Colonic mucosa (tissue), 4 donors: Measurements from ENCODE around the gene UBTD1. TPM values are rescaled to one million over a fixed set of nuclear protein-coding genes. Genes with fewer than 3 reads are reported as not detected.
"Not testable (repeated sequence)": the region's sequence is repeated elsewhere in the genome, so short reads cannot be mapped to it uniquely, and the experiment has no call there.

ENCODE experiments used
- DNase-seq: peaks from one replicate; pipeline ENCODE4 v3.0.0-alpha.2; 2020
- H3K27ac ChIP-seq: fragments of 200-600 bp; one replicate; pipeline ENCODE4 v1.8.0; 2021
- H3K27me3 ChIP-seq: fragments of 200-600 bp; one replicate; pipeline ENCODE4 v1.8.0; 2021
- H3K36me3 ChIP-seq: fragments of 200-600 bp; one replicate; pipeline ENCODE4 v1.8.0; 2021
- H3K4me1 ChIP-seq: fragments of 200-600 bp; one replicate; pipeline ENCODE4 v1.8.0; 2021; ENCODE audit warnings: mild to moderate bottlenecking
- H3K4me3 ChIP-seq: fragments of 200-600 bp; one replicate; pipeline ENCODE4 v1.8.0; 2021
- H3K9ac ChIP-seq, 2 donors: one replicate each; pipeline ENCODE4 v1.7.0; 2013; ENCODE audit warnings: control low read depth in 2 of 2, low read depth in 2 of 2, low read length in 2 of 2
- H3K9me3 ChIP-seq: fragments of 200-600 bp; one replicate; pipeline ENCODE4 v1.8.0; 2021
- CTCF ChIP-seq: fragments of 200-600 bp; IDR thresholded peaks from one replicate; pipeline ENCODE4 v1.8.0; 2022; ENCODE audit warnings: antibody characterized with exemption, mild to moderate bottlenecking
- intact Hi-C: fragments of 100-400 bp; cut with DNase I; formaldehyde crosslinking; loops from one replicate; pipeline ENCODE4 v1.14.1; 2022
- total RNA-seq, 2 donors: library from RNA; stranded (reverse); fragmentation: NEBNext Ultra II Directional in 1 of 2; extraction: Animal tissue kit (Norgen Biotek cat#: 25700) in 1 of 2; gene quantifications; one replicate each; pipeline ENCODE4 v1.2.1, GENCODE V29; 2021
- donor health status: healthy.
- donor health status: DM: no; HTN: no; CAD: no.
- donor health status: DM: no; HTN: no; CAD: no.

UBTD1 gene
- total RNA-seq, 2 donors from 2014 or later = 1.8 to 3.2 TPM

- DNase-seq = no peak
- no peak for TF ChIP-seq CTCF
- Histone ChIP-seq H3K27ac (no peak overlapping the region), H3K36me3 (no peaks in the 10 kb centered on the region), H3K9me3 (no peaks in the 10 kb centered on the region), H3K4me1 (no peaks in the 10 kb centered on the region), H3K27me3 (no peaks in the 10 kb centered on the region), H3K9ac (no peak overlapping the region), H3K4me3 (no peak overlapping the region)
- intact Hi-C loops = no loop called here
Measured at GRCh38 chr10:97525683-97526110, 27.0 kb downstream of the UBTD1 start.

DNA sequence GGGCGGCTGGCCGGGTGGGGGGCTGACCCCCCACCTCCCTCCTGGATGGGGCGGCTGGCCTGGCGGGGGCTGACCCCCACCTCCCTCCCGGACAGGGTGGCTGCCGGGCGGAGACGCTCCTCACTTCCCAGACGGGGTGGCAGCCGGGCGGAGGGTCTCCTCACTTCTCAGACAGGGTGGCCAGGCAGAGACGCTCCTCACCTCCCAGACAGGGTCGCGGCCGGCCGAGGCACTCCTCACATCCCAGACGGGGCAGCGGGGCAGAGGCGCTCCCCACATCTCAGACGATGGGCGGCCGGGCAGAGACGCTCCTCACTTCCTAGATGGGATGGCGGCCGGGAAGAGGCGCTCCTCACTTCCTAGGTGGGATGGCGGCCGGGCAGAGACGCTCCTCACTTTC lies 30.2 kb downstream of the UBTD1 start:
- DNase-seq, H3K4me3 ChIP-seq, H3K4me1 ChIP-seq, H3K9me3 ChIP-seq, H3K9ac ChIP-seq, intact Hi-C loops, H3K27me3 ChIP-seq, H3K27ac ChIP-seq, H3K36me3 ChIP-seq: not testable (repeated sequence)

DNA sequence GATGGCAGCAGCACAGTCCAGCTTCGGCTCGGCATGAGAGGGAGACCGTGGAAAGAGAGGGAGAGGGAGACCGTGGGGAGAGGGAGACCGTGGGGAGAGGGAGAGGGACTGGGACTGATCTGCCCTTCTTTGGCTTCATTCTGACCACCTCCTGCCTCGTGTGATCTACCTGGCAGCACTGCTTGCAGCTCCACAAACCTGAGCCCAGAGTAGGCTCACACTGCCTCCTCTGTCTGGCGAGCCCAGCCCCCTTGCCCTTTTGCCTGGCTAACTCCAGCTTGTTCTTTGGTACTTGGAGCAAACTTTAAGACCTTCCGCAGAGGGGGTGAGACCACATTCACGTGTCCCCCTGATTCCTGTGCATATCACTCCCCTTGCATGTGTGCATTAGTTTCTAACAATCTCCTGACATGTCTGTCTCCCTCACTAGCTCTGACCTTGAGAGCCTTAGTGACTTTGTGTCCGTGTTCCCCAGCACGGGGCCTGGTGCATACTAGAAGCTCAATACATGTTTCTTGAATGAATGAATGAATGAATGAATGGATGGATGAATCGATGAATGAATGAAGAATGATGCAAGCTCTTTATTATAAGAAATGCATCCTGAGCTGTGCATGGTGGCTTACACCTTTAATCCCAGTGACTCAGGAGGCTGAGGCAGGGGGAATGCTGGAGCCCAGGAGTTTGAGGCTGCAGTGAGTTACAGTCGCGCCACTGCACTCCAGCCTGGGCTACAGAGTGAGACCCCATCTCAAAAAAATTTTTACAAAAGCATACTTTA lies 31.2 kb downstream of the UBTD1 start:
- Histone ChIP-seq H3K4me3 (no peak overlapping the region), H3K9ac (no peak overlapping the region), H3K27me3 (no peaks in the 10 kb centered on the region), H3K9me3 (no peaks in the 10 kb centered on the region), H3K27ac (no peak overlapping the region), H3K36me3 (no peaks in the 10 kb centered on the region), H3K4me1 (no peaks in the 10 kb centered on the region)
- no peak for TF ChIP-seq CTCF
- no peak for DNase-seq
- intact Hi-C loops = no loop called here

DNA sequence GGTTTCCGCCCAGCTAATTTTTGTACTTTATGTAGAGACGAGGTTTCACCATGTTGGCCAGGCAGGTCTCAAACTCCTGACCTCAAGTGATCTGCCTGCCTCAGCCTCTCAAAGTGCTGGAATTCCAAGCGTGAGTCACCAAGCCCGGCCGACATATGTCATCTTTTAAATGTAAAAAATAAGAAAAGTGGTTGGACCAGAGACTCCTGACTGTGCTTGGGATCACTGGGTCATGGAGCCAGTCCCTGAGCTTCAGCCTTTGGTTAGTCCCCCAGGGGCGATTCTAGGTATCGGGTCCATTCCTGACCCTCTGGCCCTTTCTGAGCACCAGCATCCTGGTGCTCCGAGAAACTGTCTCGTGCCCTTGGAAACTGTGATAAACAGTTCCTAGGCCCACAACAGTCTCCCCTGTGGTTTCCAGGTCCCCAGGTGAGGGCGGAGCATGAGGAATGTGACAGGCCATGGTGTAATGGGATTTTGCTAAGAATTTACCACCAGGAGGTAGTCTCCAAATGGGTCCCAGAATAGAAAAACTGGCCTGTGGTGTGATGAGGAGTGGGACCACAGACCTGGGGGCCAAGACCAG lies 32.8 kb downstream of the UBTD1 start:
- Histone ChIP-seq H3K9ac (no peak overlapping the region), H3K9me3 (no peaks in the 10 kb centered on the region), H3K27me3 (no peaks in the 10 kb centered on the region), H3K36me3 (no peaks in the 10 kb centered on the region), H3K27ac (no peak overlapping the region), H3K4me3 (no peak overlapping the region), H3K4me1 (no peaks in the 10 kb centered on the region)
- intact Hi-C loops = no loop called here
- TF ChIP-seq CTCF = no peak
- no peak for DNase-seq

DNA sequence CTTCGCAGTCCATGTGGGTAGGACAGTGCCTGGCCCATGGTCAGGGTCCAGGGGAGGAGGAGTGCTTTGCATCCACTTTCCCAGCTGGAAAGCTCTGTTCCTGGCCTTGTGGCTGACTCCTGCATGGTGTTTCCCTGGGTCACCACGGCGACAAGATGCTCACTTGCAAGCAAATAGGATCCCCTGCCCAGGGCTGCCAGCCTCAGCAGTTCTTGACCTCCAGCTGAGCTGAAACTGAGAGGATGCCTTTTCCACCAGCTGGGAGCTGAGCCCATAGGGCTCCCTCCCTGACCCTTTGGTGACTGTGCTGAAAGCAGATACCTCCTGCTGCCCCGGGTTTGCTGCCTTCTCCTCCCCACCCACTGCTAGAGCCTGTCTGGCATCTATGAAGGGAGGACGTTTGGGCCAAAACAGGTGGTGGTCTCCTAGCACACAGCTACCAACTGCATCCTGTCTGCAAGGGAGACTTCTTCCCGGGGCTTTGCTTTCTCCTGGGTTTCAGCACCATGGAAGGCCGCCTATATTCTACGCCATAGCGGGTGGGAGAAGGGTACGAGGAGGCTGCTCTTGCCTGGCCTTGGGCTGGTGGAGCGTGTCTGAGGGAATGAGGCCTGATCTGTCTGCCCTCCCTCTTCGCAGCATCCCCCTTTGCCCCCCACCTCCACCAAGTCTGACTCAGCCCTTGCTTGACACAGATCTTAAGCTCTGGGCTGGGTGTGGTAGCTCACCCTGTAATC lies 34.4 kb downstream of the UBTD1 start:
- TF ChIP-seq CTCF = no peak
- no peaks in the 10 kb centered on the region for H3K9me3 ChIP-seq
- H3K27me3 ChIP-seq = no peaks in the 10 kb centered on the region
- H3K4me3 ChIP-seq = no peak overlapping the region
- H3K36me3 ChIP-seq = no peaks in the 10 kb centered on the region
- H3K27ac ChIP-seq = no peak overlapping the region
- intact Hi-C loops = no loop called here
- no peak overlapping the region for H3K9ac ChIP-seq
- no peaks in the 10 kb centered on the region for H3K4me1 ChIP-seq
- DNase-seq = no peak
